GM19240 (cell line): ENCODE measurements around the gene FAM234A.

ENCODE experiments used
- DNase-seq: peaks from one replicate; pipeline ENCODE4 v3.0.0; 2011; ENCODE audit warnings: low spot score; ENCODE audit not compliant: insufficient read length

The FAM234A gene

GRCh38 chr16:296806-297510, 62.3 kb downstream of the FAM234A start:
- no peak for DNase-seq

- no peak for DNase-seq
Measured at GRCh38 chr16:297832-298231, 63.2 kb downstream of the FAM234A start.

GRCh38 chr16:301235-301634, 66.6 kb downstream of the FAM234A start:
- DNase-seq = no peak

GRCh38 chr16:301950-302349, 67.3 kb downstream of the FAM234A start:
- DNase-seq = no peak

GRCh38 chr16:303760-304505, 69.3 kb downstream of the FAM234A start:
- no peak for DNase-seq

- DNase-seq = no peak
Measured at GRCh38 chr16:305916-306626, 71.5 kb downstream of the FAM234A start.

- DNase-seq = no peak
Measured at GRCh38 chr16:306911-307370, 72.3 kb downstream of the FAM234A start.

GRCh38 chr16:307691-308312, 73.2 kb downstream of the FAM234A start:
- DNase-seq = no peak

GRCh38 chr16:309476-309875, 74.9 kb downstream of the FAM234A start:
- no peak for DNase-seq

- no peak for DNase-seq
Measured at GRCh38 chr16:311725-312124, 77.1 kb downstream of the FAM234A start.

GRCh38 chr16:314351-314750, 79.7 kb downstream of the FAM234A start:
- no peak for DNase-seq

- DNase-seq = no peak
Measured at GRCh38 chr16:314795-315299, 80.2 kb downstream of the FAM234A start.
